HG03442 (cell line): Measurements from ENCODE around the gene GALNTL6.
"Not testable (repeated sequence)": the region's sequence is repeated elsewhere in the genome, so short reads cannot be mapped to it uniquely, and the experiment has no call there.

Experiments used
- ATAC-seq: cut with Tn5 transposase; IDR thresholded peaks from one replicate; pipeline ENCODE4 v1.9.1; 2021; ENCODE audit warnings: mild to moderate bottlenecking, moderate library complexity; ENCODE audit not compliant: unreplicated experiment

Gene GALNTL6

GRCh38 chr4:173038192-173038896, 1225.1 kb downstream of the GALNTL6 start:
- ATAC-seq, result no peak

DNA sequence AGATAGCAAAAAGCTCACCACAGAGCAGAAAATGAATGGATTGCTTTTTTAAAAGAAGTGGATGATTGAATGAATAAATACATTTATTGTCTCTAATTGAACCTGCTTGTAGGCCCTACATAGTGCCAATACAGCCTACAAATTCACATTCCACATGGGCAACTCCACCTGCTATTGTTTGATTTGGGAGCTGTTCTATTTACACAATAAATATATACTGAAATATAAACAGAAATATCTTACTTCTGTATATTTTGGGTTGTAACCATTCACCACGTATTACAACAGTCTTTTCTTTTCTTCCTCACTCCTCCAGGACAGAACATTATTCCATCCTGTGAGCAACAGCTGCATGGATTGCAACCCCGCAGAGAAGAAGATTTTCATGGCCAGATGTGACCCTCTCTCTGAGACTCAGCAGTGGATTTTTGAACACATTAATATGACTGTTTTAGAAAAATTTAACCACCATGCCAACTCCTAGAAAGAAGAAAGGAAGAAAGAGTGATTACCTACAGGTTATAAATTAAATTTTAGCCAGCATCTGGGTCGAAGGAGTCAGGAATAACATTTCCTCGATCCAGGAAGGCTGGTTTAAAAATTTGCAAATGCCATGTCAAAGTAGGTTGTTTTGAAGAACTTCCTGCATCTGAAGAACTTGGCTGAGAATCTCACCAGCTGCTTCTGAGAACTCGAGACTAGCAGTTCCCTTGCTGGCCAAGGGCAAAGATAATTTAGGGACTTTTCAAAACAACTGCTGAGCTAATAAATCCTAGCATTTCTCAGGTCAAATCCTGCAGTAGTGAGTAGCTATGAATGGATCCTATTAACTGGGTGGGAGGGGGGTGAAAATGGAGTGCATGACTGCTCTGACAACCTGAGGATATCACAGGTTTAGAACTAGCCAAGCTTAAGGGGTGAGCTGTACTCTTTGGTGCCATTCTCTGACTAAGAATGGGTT, 1226.7 kb downstream of the GALNTL6 start:
- no peak for ATAC-seq

DNA sequence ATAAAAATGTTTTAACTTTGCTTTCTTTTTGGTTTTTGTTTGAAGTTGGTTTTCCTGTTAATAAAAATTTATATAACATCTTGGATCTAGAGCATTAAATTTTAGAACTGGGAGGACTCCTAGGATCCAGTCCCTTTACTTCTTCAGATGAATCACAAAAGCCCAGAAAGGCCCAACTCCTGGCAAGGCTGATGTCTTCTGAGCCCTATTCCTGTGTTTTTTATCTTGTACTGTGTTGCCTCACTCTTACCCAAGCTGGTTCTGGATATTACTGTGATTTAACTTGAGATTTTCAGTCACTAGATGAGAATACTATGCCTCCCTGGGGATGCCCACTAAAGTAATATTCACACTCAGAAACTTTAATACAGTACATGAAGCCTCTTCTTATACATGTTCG, 1228.3 kb downstream of the GALNTL6 start:
- ATAC-seq, result no peak

GRCh38 chr4:173042139-173042538, 1228.9 kb downstream of the GALNTL6 start:
- not testable (repeated sequence) for ATAC-seq

DNA sequence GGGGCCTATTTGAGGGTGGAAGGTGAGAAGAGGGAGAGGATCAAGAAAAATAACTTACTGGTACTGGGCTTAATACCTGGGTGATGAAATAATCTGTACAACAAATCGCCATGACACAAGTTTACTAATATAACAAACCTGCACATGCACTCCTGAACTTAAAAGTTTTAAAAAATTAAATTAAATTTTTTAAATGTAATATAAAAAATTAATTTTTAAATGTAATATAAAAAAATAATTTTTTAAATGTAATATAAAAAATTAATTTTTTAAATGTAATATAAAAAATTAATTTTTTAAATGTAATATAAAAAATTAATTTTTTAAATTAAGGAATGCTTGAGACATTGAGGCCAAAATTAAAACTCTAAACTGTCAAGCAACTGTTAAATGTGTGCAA, 1231.1 kb downstream of the GALNTL6 start:
- no peak for ATAC-seq

- no peak for ATAC-seq
These were observed 1232.4 kb downstream of the GALNTL6 start for GRCh38 chr4:173045571-173045970.

- ATAC-seq, result no peak
These were observed 1232.9 kb downstream of the GALNTL6 start for GRCh38 chr4:173046144-173046543.

DNA sequence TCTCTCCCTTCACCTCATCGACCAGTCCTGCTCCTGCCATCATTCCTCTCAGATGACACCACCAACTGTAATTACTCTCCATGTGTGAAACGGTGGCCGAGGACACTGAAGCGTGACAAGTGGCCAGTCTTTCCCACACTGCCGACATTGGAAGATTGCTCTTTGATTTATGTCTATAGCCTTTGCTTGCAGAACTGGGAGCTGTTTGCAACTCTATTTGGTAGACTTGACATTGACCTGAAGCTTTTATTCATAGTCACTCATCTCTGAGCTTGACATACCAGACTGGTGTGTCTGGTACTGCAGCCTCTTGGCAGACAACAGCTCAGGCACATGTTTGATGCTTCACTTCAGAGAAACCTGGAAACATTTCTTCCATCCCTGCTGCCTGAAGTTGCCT, 1233.6 kb downstream of the GALNTL6 start:
- ATAC-seq, result no peak

DNA sequence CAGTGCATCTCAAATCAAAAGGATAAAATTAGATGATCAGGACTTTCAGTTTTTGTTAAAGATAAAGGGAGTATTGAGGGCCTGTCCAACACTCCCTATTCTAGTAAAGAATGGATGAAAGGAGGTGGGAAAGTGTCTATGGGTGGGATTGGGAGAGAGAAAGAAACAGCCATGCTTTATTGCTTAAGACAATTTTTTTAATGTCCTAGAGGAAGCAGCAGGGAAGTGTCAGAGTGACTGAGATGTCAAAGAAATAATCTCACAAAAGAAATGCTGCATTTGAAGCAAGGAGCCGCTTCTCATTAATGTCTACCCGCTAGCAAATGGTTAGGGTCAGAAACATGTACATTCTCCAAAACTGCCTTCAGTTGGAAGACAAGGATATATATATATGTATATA, 1238.0 kb downstream of the GALNTL6 start:
- no peak for ATAC-seq

DNA sequence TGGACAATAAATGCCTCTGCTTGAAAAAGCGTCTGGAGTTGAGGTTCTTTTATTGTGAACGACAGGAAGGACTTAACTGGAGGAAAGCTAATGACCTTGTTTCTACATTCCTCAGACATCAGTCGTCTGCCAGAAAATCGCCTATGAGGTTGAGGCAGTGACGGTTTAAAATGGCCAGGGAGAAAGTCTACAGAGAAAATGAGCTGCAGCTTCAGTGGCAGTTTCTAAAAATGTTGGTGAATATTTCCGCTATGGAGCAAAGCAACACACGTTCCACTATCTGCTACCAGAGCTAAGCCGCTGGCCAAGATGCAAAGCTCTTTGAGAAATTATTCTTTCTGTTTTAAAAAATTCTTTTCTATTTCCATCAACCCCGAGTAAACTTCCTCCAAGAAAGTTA, 1238.5 kb downstream of the GALNTL6 start:
- no peak for ATAC-seq

GRCh38 chr4:173052439-173052838, 1239.2 kb downstream of the GALNTL6 start:
- no peak for ATAC-seq

- no peak for ATAC-seq
These were observed 1243.1 kb downstream of the GALNTL6 start for GRCh38 chr4:173056271-173056670.

GRCh38 chr4:173056710-173057109, 1243.5 kb downstream of the GALNTL6 start:
- no peak for ATAC-seq

DNA sequence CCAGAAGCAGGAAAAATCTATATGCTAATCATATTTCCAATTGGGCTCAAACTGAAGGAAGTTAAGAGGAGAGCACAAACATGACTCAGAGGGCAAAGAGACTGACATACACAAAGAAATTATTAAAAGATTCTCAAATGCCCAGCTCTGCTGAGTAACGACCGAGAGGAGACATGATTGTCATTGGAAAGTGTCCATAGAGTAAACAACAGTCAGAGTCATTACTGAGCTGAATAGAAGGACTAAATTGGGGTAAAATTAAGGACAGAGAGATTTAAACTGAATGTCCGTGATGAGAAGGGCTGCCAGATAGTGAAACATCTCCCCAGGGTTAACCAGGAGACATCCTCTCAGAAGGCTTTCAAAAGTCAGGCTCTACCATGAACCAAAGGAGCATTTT, 1244.2 kb downstream of the GALNTL6 start:
- ATAC-seq, result no peak

DNA sequence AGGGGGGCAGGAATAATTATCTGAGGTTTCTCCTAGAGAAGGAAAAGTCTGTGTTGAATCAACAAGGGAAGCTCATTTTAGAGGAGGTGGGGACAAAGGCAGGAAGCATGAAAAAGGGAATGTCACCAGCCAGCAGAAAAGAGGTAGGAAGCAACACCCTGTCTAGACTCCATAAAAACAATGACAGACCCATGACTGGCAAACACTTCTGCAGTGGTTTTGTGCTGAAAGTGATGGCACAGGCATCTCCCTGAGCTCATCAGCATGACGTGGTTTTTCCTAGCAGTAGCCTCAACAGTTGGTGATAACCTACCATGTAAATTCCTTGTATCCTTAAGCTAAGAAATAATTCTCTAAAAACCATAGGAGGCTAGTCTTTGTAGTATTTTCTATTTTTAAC, 1244.7 kb downstream of the GALNTL6 start:
- ATAC-seq, result no peak

DNA sequence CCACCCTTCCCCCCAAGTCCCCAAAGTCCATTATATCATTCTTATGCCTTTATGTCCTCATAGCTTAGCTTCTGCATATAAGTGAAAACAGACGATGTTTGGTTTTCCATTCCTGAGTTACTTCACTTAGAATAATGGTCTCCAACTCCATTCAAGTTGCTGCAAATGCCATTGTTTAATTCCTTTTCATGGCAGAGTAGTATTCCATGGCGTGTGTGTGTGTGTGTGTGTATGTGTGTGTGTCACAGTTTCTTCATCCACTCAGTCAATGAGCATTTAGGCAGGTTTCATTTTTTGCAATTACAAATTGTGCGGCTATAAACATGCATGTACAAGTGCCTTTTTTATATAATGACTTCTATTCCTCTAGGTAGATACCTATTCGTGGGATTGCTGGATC, 1248.0 kb downstream of the GALNTL6 start:
- ATAC-seq, result no peak

DNA sequence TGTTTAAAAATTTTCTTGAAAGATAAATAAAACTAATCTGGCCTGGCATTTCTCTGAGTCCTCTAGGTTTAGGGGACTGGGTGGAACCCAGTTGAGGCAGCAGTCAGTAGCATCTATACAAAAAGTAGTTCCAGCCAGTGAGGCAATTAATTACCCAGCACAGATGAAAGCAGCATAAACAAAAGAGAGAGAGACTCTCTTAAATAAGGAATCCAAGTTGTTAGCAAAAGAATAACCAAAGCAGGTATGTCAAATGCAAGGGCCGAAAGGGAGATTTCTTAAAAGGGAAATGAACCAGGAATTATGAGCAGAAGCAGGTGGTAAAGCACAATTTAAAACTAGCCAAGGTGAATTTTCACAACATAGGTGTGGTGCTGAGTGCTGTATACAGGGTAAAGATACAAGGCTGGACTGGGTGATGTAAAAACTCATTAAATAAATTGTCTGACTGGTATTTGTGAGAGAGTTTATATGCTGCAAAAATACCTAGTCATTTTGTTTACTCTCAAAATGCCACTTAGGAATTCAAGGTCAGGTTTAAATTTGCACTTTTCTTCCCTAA, 1260.8 kb downstream of the GALNTL6 start:
- ATAC-seq, result no peak

GRCh38 chr4:173074501-173074946, 1261.3 kb downstream of the GALNTL6 start:
- ATAC-seq, result peak; percentile 48

- ATAC-seq, result no peak
These were observed 1263.9 kb downstream of the GALNTL6 start for GRCh38 chr4:173076903-173077634.

- ATAC-seq, result no peak
These were observed 1274.9 kb downstream of the GALNTL6 start for GRCh38 chr4:173088144-173088543.
